ENCODE data around the gene ZMPSTE24.
"Not testable (repeated sequence)": the region's sequence is repeated elsewhere in the genome, so short reads cannot be mapped to it uniquely, and the experiment has no call there.

The ZMPSTE24 gene

DNA sequence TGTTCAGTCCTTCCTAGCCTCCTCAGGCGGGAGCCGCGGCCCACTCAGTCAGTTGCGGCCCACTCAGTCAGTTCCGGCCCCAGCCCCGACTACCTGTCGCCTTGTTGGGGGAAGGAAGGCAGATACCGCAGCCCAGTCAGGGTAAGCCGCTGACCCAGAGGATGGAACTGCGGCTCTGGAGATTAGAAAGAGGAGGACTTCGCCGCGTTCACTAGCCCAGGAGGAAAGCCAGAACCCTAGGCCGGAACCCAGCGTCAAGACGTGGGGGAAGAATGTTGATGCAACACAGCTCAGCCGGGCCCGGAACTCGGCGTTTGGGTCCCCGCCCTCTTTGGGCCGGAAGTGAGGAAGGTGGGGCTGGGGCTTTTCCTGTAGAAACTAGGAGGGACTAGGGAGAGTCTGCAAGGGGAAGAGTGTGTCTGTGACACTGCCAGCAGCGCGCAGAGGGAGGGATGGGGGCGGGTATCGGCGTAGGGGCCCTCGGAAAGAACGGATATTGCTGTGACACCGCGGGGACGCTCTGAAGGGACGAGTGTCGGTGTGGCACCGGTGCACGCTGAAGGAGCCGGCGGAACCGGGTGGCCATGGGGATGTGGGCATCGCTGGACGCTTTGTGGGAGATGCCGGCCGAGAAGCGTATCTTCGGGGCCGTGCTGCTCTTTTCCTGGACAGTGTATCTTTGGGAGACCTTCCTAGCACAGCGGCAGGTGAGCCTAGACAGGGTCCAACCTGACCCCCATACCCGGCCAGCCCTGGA lies at the start of gene ZMPSTE24:
Gene ZMPSTE24, plus strand, starts transcription at position 549 of the 757 bp plus-strand sequence. Its CDS starts 36 bp downstream, at position 585.
- peak; percentile 89 to 96 (median 95) for DNase-seq (ENCODE audit: low read depth in 3 of 3)

- no peak for DNase-seq (ENCODE audit: low read depth in 3 of 3)
Observed at GRCh38 chr1:40210511-40211204, 47.4 kb upstream of the ZMPSTE24 start.

- no peak for DNase-seq (ENCODE audit: low read depth in 3 of 3)
Observed at GRCh38 chr1:40218333-40218732, 39.7 kb upstream of the ZMPSTE24 start.

GRCh38 chr1:40221471-40221905 lies 36.5 kb upstream of the ZMPSTE24 start:
- not testable (repeated sequence) for DNase-seq (ENCODE audit: low read depth in 3 of 3)

GRCh38 chr1:40221977-40222772 lies 35.9 kb upstream of the ZMPSTE24 start:
- no peak for DNase-seq (ENCODE audit: low read depth in 3 of 3)

GRCh38 chr1:40224040-40224439 lies 34.0 kb upstream of the ZMPSTE24 start:
- DNase-seq (ENCODE audit: low read depth in 3 of 3), result no peak

DNA sequence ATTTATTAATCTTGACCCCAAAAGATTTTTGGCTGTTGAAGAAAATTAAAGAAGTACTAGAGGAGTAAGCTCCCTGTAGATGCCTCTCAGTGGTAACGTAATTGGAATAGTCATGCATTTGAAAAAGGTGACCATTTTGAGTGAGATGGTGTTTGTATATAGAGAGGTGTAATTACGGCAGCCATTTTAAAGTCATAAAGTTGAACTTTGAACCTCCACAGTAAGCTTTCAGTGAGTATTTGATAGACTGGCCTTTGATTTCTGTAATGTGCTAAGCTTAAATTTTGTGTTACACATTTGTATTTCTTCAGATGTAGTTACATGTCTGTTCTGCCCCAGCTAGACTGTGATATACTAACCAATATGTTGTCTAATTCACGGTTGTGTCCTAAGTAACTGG lies 31.8 kb upstream of the ZMPSTE24 start:
- no peak for DNase-seq (ENCODE audit: low read depth in 3 of 3)

- DNase-seq (ENCODE audit: low read depth in 3 of 3), result peak; percentile 36 to 65 (median 43)
Observed at GRCh38 chr1:40232444-40232843, 25.6 kb upstream of the ZMPSTE24 start.

GRCh38 chr1:40239626-40240025 lies 18.4 kb upstream of the ZMPSTE24 start:
- DNase-seq (ENCODE audit: low read depth in 3 of 3), result no peak

DNA sequence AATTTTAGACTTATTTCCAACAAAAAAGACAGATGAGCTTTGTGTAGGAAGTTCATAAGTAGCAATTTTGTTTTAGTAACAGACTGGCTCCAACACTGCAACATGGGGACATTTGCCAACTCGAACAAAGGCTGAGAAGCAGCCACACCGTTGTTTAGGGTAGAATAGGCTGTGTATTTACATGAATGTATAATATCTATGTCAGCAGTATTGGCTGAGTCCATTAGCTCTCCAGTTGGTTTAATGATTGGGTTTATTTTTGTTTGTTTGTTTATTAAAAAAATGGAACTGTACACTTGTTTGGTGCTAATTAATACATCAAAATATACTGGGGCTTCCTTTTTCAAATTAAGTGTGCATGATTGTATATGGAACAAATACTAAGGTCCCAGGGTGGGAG lies 17.6 kb upstream of the ZMPSTE24 start:
- DNase-seq (ENCODE audit: low read depth in 3 of 3), result no peak

- no peak for DNase-seq (ENCODE audit: low read depth in 3 of 3)
Observed at GRCh38 chr1:40241362-40241761, 16.7 kb upstream of the ZMPSTE24 start.

DNA sequence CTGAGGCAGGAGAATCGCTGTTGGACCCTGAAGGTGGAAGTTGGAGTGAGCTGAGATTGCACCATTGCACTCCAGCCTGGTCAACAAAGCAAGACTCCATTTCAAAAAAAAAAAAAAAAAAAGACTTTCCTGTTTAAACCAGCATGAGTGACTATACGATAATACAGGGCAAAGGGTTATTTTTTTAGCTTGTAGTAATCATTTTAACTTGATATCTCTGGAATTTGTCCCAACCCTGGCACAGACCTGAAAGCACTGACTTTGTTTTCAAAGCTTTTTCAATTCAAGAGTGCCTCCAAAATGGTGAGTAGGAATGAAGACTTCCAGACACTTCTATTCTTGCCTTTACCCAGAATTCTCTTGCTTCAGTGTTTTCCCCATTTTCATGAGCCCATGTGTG lies 14.7 kb upstream of the ZMPSTE24 start:
- no peak for DNase-seq (ENCODE audit: low read depth in 3 of 3)

DNA sequence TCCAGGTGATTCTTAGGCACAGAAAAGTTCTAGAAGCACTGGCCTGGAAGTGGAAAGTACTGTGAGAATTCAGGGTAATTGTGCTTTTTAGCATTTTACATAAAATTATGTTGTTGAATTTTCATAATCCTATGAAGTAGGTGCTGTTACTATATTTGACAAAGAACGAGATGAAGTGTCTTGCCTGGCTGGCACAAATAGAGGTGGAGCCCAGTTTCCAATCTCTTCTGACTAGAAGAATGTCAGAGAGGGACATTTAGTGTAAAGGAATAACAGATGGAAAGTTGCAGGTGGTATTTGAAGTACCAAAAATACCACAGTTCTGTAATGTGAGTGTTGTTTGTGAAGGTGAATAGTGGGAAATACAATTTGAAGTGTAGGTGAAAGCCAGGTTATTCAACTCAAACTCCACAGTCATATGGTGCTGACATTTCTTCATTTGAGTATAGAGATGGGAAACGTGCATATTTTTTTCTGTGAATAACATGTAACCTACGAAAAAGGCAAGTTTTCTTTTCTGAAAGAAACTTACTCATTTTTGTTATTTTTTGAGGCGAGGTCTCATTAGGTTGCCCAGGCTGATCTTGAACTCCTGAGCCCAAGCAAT lies 13.8 kb upstream of the ZMPSTE24 start:
- DNase-seq (ENCODE audit: low read depth in 3 of 3), result no peak

GRCh38 chr1:40245686-40246085 lies 12.3 kb upstream of the ZMPSTE24 start:
- DNase-seq (ENCODE audit: low read depth in 3 of 3), result no peak

GRCh38 chr1:40247655-40248054 lies 10.4 kb upstream of the ZMPSTE24 start, which contains the start of gene TMCO2:
Gene TMCO2, plus strand, starts transcription at chr1:40247937. Its CDS starts 57 bp downstream, at chr1:40247994.
- DNase-seq (ENCODE audit: low read depth in 3 of 3), result no peak

GRCh38 chr1:40248412-40248811 lies 9.6 kb upstream of the ZMPSTE24 start:
- no peak for DNase-seq (ENCODE audit: low read depth in 3 of 3)

- no peak for DNase-seq (ENCODE audit: low read depth in 3 of 3)
Observed at GRCh38 chr1:40251456-40251855, 6.6 kb upstream of the ZMPSTE24 start.

GRCh38 chr1:40252601-40253000 lies 5.4 kb upstream of the ZMPSTE24 start:
- no peak for DNase-seq (ENCODE audit: low read depth in 3 of 3)

GRCh38 chr1:40255231-40255630 lies 2.8 kb upstream of the ZMPSTE24 start:
- DNase-seq (ENCODE audit: low read depth in 3 of 3), result no peak

DNA sequence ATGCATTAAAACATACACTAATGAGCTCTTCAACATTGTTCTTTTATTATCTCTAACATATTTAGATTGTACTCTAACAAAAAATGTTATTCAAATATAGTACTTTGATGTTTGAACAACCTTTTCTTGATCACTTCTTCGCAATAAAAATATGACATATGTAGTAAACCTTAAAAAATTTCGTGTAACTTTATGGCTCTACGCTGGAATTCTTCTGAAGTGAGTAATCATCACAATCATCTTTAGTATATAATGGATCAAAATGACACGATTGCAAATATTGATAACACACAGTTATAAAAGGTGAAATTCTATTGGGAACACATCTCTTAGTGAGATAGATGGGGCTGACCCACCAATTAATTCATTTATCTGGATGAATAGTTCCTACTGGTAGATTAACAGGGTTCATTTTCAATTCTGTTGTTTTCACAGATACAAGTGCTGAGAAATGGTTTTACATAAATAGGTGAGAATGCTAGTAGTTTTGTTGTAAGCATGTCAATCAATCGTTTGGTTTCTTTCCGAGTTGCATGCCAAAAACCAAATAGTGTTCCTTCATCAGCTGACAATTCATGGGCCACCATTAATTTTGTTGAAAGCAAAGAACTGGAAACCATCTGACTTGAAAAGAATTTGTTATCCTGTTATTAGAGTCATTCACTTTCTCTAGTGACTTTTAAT lies 1.5 kb upstream of the ZMPSTE24 start:
- no peak for DNase-seq (ENCODE audit: low read depth in 3 of 3)

- DNase-seq (ENCODE audit: low read depth in 3 of 3), result no peak
Observed at GRCh38 chr1:40257313-40257687, 736 bp upstream of the ZMPSTE24 start.
